Neuronal stem cell (in vitro differentiated cells): ENCODE measurements around the gene SELENOT.

Experiments used
- DNase-seq: peaks from one replicate; pipeline ENCODE4 v3.0.0-alpha.2; 2013; ENCODE audit warnings: low spot score
- H2AFZ ChIP-seq: one replicate; pipeline ENCODE4 v1.6.1; 2013; ENCODE audit warnings: mild to moderate bottlenecking, low read length, inconsistent platforms
- H2AK5ac ChIP-seq: 2 replicates; pipeline ENCODE4 v1.6.1; 2013; ENCODE audit warnings: low read depth, mild to moderate bottlenecking, inconsistent platforms, low read length, moderate library complexity, mixed read lengths
- H2BK120ac ChIP-seq: 2 replicates; pipeline ENCODE4 v1.6.1; 2013; ENCODE audit warnings: low read depth, mild to moderate bottlenecking, inconsistent platforms, low read length, moderate library complexity, mixed read lengths
- H2BK12ac ChIP-seq: one replicate; pipeline ENCODE4 v1.6.1; 2013; ENCODE audit warnings: low read length, inconsistent platforms
- H2BK15ac ChIP-seq: 2 replicates; pipeline ENCODE4 v1.6.1; 2013; ENCODE audit warnings: mild to moderate bottlenecking, low read length, inconsistent platforms, mixed read lengths
- H2BK5ac ChIP-seq: one replicate; pipeline ENCODE4 v1.6.1; 2013; ENCODE audit warnings: inconsistent platforms, mild to moderate bottlenecking, low read length, moderate library complexity
- H3K14ac ChIP-seq: one replicate; pipeline ENCODE4 v1.6.1; 2013; ENCODE audit warnings: low read length, inconsistent platforms
- H3K18ac ChIP-seq: 2 replicates; pipeline ENCODE4 v1.6.1; 2013; ENCODE audit warnings: low read length, inconsistent platforms
- H3K23ac ChIP-seq: 2 replicates; pipeline ENCODE4 v1.6.1; 2013; ENCODE audit warnings: low read depth, mild to moderate bottlenecking, mixed read lengths, low read length, inconsistent platforms; ENCODE audit not compliant: poor library complexity
- H3K27ac ChIP-seq: replicated peaks from 3 replicates; pipeline ENCODE4 v1.5.1; 2013; ENCODE audit warnings: low read length, inconsistent platforms
- H3K27me3 ChIP-seq, 3 experiments: 2 replicates each; pipeline ENCODE4 v1.6.1; 2013; ENCODE audit warnings: low read length in 3 of 3, mild to moderate bottlenecking in 2 of 3, inconsistent platforms in 1 of 3, low read depth in 1 of 3, mixed read lengths in 1 of 3, moderate library complexity in 1 of 3; ENCODE audit not compliant: control insufficient read depth in 3 of 3, insufficient read depth in 3 of 3
- H3K36me3 ChIP-seq, 2 donors: replicated peaks in 1 of 2; 2 replicates each; pipeline ENCODE4 v1.6.1; 2013; ENCODE audit warnings: low read length in 2 of 2; ENCODE audit not compliant: control insufficient read depth in 2 of 2, insufficient read depth in 2 of 2
- H3K4ac ChIP-seq: 2 replicates; pipeline ENCODE4 v1.6.1; 2013; ENCODE audit warnings: inconsistent platforms, mild to moderate bottlenecking, low read length, moderate library complexity
- H3K4me1 ChIP-seq, 2 donors: 1 replicate in 1 of 2; 2 replicates in 1 of 2; pipeline ENCODE4 v1.6.1; 2013; ENCODE audit warnings: low read length in 2 of 2, low read depth in 1 of 2; ENCODE audit not compliant: control insufficient read depth in 2 of 2, insufficient read depth in 1 of 2
- H3K4me2 ChIP-seq: one replicate; pipeline ENCODE4 v1.6.1; 2013; ENCODE audit warnings: mild to moderate bottlenecking, low read length, inconsistent platforms; ENCODE audit not compliant: insufficient read depth, poor library complexity, severe bottlenecking
- H3K4me3 ChIP-seq, 2 donors: 2 replicates each; pipeline ENCODE4 v1.5.1; 2013; ENCODE audit warnings: low read length in 2 of 2, mild to moderate bottlenecking in 2 of 2, inconsistent platforms in 1 of 2, moderate library complexity in 1 of 2
- H3K79me1 ChIP-seq: one replicate; pipeline ENCODE4 v1.6.1; 2013; ENCODE audit warnings: low read depth, mild to moderate bottlenecking, inconsistent platforms, low read length, moderate library complexity
- H3K9ac ChIP-seq: one replicate; pipeline ENCODE4 v1.6.1; 2013; ENCODE audit warnings: mild to moderate bottlenecking, low read depth, low read length, inconsistent platforms; ENCODE audit not compliant: poor library complexity
- H3K9me3 ChIP-seq, 2 donors: replicated peaks in 1 of 2; 2 replicates each; pipeline versions ENCODE3 to v1.6.1; 2013; ENCODE audit warnings: low read length in 2 of 2, mild to moderate bottlenecking in 2 of 2, inconsistent platforms in 1 of 2, low read depth in 1 of 2, mixed read lengths in 1 of 2, moderate library complexity in 1 of 2; ENCODE audit not compliant: control insufficient read depth in 2 of 2, insufficient read depth in 1 of 2
- H4K8ac ChIP-seq: one replicate; pipeline ENCODE4 v1.6.1; 2013; ENCODE audit warnings: low read depth, mild to moderate bottlenecking, inconsistent platforms, low read length, moderate library complexity
- H4K91ac ChIP-seq: one replicate; pipeline ENCODE4 v1.6.1; 2013; ENCODE audit warnings: low read length, low read depth, mild to moderate bottlenecking, inconsistent platforms; ENCODE audit not compliant: poor library complexity
- WGBS, 2 donors: extraction: QIAGEN DNeasy Blood & Tissue Kit; methylation state at CpG; one replicate each; pipeline ENCODE4 v1.1.7; 2013; ENCODE audit warnings: missing lambda C conversion rate in 2 of 2, mixed read lengths in 1 of 2; ENCODE audit not compliant: insufficient read length in 2 of 2, insufficient replicate concordance in 1 of 2; ENCODE audit errors: extremely low coverage in 2 of 2; 5-methylcytosine and 5-hydroxymethylcytosine counted together

The SELENOT gene

DNA sequence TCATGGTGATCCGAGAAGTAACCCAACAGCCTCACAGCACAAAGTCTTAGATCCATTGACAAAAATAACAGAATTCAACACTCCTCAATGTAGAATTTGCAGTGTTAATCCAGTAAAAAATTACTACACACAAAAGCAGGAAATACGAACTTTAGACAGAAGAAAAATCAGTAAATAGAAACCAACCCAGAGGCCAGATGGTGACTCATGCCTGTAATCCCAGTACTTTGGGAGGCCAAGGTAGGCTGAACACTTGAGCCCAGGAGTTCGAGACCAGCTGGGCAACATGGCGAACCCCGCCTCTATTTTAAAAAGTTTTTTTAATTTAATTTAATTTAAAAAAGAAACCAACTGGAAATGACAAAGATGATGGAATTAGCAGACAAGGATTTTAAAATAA lies 36.1 kb downstream of the SELENOT start:
- Histone ChIP-seq H3K27ac (no peak overlapping the region), H3K27me3 (no peaks in the 10 kb centered on the region), H3K36me3 (no peaks in the 10 kb centered on the region), H4K91ac (no peak overlapping the region), H3K23ac (no peak overlapping the region), H2AFZ (no peak overlapping the region), H3K9me3 (no peaks in the 10 kb centered on the region), H2AK5ac (no peak overlapping the region), H3K4ac (no peak overlapping the region), H3K4me1 (peaks cover 0 to 4% of the 10 kb centered on the region in 2 donors), H3K79me1 (no peaks in the 10 kb centered on the region), H3K4me3 (no peak overlapping the region), H2BK15ac (no peak overlapping the region), H4K8ac (no peak overlapping the region), H2BK12ac (no peak overlapping the region), H3K18ac (no peak overlapping the region), H3K4me2 (no peak overlapping the region), H3K9ac (no peak overlapping the region), H2BK120ac (no peak overlapping the region), H3K14ac (no peak overlapping the region), H2BK5ac (no peak overlapping the region)
- no peak for DNase-seq
- no CpG with 5 or more reads among the region's 5 CpGs for WGBS, 2 donors

DNA sequence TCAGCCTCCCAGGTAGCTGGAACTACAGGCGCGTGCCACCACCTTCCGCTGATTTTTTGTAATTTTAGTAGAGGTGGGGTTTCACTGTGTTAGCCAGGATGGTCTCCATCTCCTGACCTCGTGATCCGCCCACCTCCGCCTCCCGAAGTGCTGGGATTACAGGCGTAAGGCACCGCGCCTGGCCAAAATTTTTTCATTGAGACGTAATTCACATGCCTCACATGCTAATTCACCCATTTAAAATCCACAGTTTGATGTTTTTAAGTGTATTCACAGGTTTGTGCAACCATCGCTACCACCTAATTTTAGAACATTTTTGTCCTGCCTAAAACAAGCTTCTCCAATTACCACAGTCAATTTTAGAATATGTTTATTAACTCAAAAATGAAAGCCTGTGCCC lies 37.1 kb downstream of the SELENOT start:
- H3K4ac ChIP-seq, result no peak overlapping the region

DNA sequence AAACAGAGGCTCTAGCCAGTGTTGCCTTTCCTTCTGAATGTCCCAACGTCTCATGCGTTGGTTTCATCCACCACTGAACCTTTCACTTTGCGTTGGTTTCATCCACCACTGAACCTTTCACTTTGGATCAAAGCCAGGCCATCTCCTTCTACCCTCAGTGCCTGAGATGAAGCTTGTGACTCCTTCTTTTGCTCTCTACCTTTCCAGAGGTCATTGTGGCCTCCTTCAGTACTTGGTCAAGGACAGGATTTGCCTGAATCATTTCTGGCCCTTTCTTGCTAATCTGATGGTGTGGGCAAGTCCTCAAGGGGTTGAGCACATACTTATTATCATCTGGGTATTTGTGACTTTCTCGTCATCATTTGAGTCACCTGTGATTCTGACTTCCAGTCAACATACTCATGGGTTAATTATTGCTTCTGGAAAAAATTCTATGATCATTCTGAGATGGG lies 50.0 kb downstream of the SELENOT start:
- no peak overlapping the region for H3K27ac ChIP-seq
- H3K27me3 ChIP-seq, result no peaks in the 10 kb centered on the region
- no peak overlapping the region for H4K8ac ChIP-seq
- no peak overlapping the region for H3K23ac ChIP-seq
- H2BK12ac ChIP-seq, result no peak overlapping the region
- WGBS, 2 donors, result no CpG with 5 or more reads among the region's 4 CpGs
- H3K4ac ChIP-seq, result no peak overlapping the region
- H3K4me3 ChIP-seq, result no peak overlapping the region
- H3K4me1 ChIP-seq, result no peaks in the 10 kb centered on the region
- H3K79me1 ChIP-seq, result no peaks in the 10 kb centered on the region
- H2AFZ ChIP-seq, result no peak overlapping the region
- no peak overlapping the region for H2BK5ac ChIP-seq
- H3K9ac ChIP-seq, result no peak overlapping the region
- no peaks in the 10 kb centered on the region for H3K9me3 ChIP-seq
- no peak overlapping the region for H2BK120ac ChIP-seq
- no peak for DNase-seq
- H4K91ac ChIP-seq, result no peak overlapping the region
- H3K36me3 ChIP-seq, result no peaks in the 10 kb centered on the region
- no peak overlapping the region for H3K4me2 ChIP-seq
- no peak overlapping the region for H2BK15ac ChIP-seq
- no peak overlapping the region for H3K14ac ChIP-seq
- H3K18ac ChIP-seq, result no peak overlapping the region
- no peak overlapping the region for H2AK5ac ChIP-seq

More for the DNA sequence above, 37.1 kb downstream of the SELENOT start:
- H3K27me3 ChIP-seq, result no peaks in the 10 kb centered on the region
- no peak overlapping the region for H3K18ac ChIP-seq
- H4K91ac ChIP-seq, result no peak overlapping the region
- no peak overlapping the region for H3K9ac ChIP-seq
- no peaks in the 10 kb centered on the region for H3K9me3 ChIP-seq
- no peak overlapping the region for H2BK5ac ChIP-seq
- no peak overlapping the region for H2BK12ac ChIP-seq
- no peak overlapping the region for H2BK120ac ChIP-seq
- no peak for DNase-seq
- no peak overlapping the region for H2AK5ac ChIP-seq
- H3K23ac ChIP-seq, result no peak overlapping the region
- WGBS, 2 donors, result no CpG with 5 or more reads among the region's 12 CpGs
- H3K36me3 ChIP-seq, result no peaks in the 10 kb centered on the region
- H3K79me1 ChIP-seq, result no peaks in the 10 kb centered on the region
- no peak overlapping the region for H4K8ac ChIP-seq
- H3K4me1 ChIP-seq, result peaks cover 0 to 2% of the 10 kb centered on the region in 2 donors
- no peak overlapping the region for H3K14ac ChIP-seq
- H3K4me3 ChIP-seq, result no peak overlapping the region
- no peak overlapping the region for H2BK15ac ChIP-seq
- no peak overlapping the region for H2AFZ ChIP-seq
- no peak overlapping the region for H3K4me2 ChIP-seq
- H3K27ac ChIP-seq, result no peak overlapping the region

DNA sequence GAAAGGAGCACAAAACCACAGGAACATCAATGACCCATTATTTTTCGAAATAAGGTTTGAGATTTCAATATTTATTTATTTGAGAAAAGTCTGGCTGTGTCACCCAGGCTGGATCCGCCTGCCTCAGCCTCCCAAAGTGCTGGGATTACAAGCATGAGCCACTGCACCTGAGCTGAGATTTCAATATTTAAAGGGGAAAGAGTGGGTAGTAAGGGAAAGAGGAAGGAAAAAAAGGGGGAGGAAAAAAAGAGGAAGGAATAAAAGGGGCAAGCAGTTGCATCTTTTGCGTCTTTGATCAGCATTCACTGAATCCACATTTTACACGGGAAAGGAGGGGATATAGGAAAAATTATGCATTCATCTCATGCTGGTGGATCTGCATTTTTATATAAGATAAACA lies 53.2 kb downstream of the SELENOT start:
- Histone ChIP-seq H3K4me2 (no peak overlapping the region), H3K36me3 (no peaks in the 10 kb centered on the region), H2AFZ (no peak overlapping the region), H3K4me3 (no peak overlapping the region), H2BK12ac (no peak overlapping the region), H3K4me1 (peaks cover 0 to 2% of the 10 kb centered on the region in 2 donors), H2BK5ac (no peak overlapping the region), H4K8ac (no peak overlapping the region), H2BK15ac (no peak overlapping the region), H3K23ac (no peak overlapping the region), H3K18ac (no peak overlapping the region), H3K14ac (no peak overlapping the region), H3K79me1 (no peaks in the 10 kb centered on the region), H3K9me3 (no peaks in the 10 kb centered on the region), H4K91ac (no peak overlapping the region), H3K4ac (no peak overlapping the region), H2BK120ac (no peak overlapping the region), H3K9ac (no peak overlapping the region), H2AK5ac (no peak overlapping the region), H3K27ac (no peak overlapping the region), H3K27me3 (peaks cover 0 to 3% (median 0%) of the 10 kb centered on the region in 3 experiments)
- no CpG with 5 or more reads among the region's 4 CpGs for WGBS, 2 donors
- no peak for DNase-seq
